ENCODE results near the gene HPGD.

Gene HPGD

DNA sequence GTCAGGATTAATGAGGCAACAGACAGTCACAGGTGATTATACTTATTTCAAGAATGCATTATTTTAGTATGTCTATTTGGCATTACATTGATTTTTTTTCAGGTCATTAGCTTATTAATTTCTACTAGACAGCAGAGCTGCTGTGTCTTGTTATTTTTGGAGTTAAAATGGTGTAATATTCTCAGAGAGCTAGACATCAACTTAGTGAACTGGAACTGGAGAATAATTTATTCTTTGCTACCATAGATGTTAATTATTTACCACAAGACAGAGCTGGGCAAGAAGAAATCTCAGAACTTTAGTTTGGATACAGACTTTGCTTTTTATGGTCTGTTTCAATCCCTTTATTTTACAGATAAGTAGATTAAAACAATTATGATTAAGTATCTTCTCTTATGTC lies 10.2 kb upstream of the HPGD start:
- no peak for DNase-seq (ENCODE audit: low read depth)
- H3K4me3 ChIP-seq (replicated peaks; ENCODE audit: low read depth, low read length), result no peak overlapping the region
- TF ChIP-seq, protein P1, sequence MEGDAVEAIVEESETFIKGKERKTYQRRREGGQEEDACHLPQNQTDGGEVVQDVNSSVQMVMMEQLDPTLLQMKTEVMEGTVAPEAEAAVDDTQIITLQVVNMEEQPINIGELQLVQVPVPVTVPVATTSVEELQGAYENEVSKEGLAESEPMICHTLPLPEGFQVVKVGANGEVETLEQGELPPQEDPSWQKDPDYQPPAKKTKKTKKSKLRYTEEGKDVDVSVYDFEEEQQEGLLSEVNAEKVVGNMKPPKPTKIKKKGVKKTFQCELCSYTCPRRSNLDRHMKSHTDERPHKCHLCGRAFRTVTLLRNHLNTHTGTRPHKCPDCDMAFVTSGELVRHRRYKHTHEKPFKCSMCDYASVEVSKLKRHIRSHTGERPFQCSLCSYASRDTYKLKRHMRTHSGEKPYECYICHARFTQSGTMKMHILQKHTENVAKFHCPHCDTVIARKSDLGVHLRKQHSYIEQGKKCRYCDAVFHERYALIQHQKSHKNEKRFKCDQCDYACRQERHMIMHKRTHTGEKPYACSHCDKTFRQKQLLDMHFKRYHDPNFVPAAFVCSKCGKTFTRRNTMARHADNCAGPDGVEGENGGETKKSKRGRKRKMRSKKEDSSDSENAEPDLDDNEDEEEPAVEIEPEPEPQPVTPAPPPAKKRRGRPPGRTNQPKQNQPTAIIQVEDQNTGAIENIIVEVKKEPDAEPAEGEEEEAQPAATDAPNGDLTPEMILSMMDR (IDR thresholded peaks at IDR 0.05; ENCODE audit: low read length, missing control alignments), result no peak

DNA sequence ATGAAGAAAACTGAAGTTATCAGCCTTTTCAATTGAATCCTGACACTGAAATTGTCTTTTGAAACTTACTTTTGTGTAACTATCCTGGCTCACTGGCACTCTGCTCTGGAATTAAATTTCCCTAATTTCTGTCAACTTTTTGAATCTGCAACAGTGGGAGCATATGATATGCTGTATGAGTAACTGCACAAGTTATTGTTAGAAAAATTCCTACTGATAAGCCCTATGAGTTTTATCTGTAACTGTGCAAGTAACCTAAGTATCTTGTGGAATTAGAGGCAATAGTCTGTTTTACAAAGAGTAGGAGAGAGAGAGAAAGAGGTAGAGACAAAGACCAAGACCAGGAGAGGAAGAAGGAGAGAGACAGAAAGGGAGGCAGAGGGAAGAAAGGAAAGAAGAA lies 9.2 kb upstream of the HPGD start:
- DNase-seq (ENCODE audit: low read depth), result peak; percentile 27
- TF ChIP-seq, protein P1 (IDR thresholded peaks at IDR 0.05; ENCODE audit: low read length, missing control alignments), result no peak

DNA sequence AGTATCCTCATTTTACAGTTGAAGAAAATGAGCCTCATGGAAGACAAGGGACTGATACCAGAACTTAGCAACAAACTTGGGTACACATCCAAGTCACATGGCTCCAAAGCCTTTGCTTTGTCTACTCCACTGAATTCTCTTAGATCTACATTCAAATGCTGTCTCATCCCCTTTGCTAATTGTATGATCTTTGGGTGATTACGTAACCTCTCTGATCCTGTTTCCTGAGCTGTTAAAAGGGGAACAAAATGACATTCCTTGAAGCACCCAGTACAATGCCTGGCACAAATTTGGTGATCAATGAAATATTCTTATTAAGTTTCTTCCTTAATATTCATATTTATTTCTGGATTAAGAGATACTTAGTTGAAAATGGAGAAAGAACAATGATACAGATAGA lies 5.9 kb upstream of the HPGD start:
- no peak for DNase-seq (ENCODE audit: low read depth)
- H3K4me3 ChIP-seq (replicated peaks; ENCODE audit: low read depth, low read length), result no peak overlapping the region
- TF ChIP-seq, protein P1 (IDR thresholded peaks at IDR 0.05; ENCODE audit: low read length, missing control alignments), result no peak

More for the DNA sequence above, 9.2 kb upstream of the HPGD start:
- no peak overlapping the region for H3K4me3 ChIP-seq (replicated peaks; ENCODE audit: low read depth, low read length)

DNA sequence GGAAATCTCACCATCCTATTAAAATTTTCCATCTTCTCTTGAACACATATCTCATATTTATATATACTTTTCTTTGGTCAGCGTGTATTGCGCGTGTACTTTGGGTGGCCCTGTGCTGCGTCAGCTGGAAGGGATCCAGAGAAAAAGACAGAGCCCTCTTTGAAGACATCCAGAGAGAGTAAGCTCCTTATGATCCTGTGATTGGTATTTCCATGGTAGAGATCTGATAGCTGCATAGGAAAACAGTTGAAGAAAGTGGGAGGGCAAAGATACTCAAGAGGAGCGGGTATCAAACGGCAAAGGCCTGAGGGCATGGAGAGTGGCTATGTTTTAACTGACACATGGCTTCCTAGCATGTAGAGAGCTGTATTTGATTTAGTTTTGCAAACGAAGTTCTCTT lies 4.4 kb upstream of the HPGD start:
- TF ChIP-seq, protein P1 (IDR thresholded peaks at IDR 0.05; ENCODE audit: low read length, missing control alignments), result no peak
- no peak for DNase-seq (ENCODE audit: low read depth)
- H3K4me3 ChIP-seq (replicated peaks; ENCODE audit: low read depth, low read length), result no peak overlapping the region

DNA sequence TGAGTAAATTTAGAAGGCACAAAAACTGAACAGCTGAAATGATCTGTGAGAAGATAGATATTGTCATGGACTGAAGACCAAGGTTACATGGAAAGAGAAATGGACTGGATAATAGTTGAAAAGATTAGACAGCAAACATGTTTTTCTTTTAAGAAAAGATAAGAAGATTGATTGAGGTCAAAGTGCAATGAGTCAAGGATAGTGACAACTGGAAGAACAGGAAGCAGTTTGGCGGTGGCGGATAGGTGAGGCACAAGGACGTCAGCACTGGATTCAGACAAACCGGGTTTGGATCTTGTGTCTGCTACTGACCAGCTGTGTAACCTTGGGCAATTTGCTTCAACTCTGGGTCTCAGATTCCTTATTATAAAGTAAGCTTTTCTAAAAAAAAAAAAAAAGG lies 2.0 kb upstream of the HPGD start:
- no peak for DNase-seq (ENCODE audit: low read depth)
- TF ChIP-seq, protein P1 (IDR thresholded peaks at IDR 0.05; ENCODE audit: low read length, missing control alignments), result no peak
- no peak overlapping the region for H3K4me3 ChIP-seq (replicated peaks; ENCODE audit: low read depth, low read length)

DNA sequence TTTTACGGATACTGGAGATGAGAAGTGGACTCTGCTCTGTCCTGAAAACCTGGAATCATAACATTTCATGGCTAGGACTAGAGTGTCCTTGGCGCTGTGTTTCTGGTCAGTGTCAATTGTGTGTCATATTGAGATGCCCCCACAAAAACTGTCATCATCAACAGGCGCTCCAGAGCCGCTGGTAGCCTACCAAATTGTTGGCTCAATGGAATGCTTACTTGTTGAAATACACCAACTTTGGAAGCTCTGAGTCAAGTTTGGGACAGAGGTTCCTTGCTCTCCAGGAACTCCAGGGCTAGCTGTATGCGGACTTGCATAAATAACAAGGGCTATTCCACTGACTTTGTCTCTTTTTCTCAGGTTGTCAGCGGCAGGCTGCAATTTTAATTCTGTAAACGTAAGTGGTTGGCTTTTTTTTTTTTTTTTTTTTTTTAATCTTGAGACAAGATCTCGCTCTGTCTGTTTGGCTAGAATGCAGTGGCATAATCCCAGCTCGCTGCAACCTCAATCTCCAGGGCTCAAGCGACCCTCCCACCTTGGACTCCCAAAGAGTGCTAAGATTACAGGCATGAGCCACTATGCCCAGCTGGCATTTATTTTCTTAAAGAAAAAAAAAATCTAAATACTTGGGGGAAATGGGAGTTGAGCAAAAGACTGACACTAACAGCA lies 871 bp upstream of the HPGD start:
- peak overlapping the region; percentile 61 for H3K4me3 ChIP-seq (replicated peaks; ENCODE audit: low read depth, low read length)
- DNase-seq (ENCODE audit: low read depth), result no peak
- TF ChIP-seq, protein P1 (IDR thresholded peaks at IDR 0.05; ENCODE audit: low read length, missing control alignments), result no peak

DNA sequence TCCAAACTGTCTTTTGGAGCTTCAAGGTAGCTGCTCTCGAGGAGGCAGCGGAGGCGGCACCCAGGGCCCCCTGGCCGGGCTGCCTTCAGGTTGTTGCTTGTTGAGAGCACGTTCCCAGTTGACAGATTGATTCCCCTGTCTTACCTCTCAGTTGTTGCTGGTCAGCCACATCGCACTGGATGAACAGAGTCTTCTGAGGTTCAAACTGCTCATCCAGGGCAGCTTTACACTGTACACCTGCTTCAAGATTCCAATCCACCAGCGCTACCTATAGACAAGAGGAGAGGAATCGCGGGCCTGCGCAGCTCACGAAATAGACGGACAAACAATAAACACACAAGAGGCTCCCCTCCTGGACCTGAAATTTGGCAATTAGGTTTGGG lies 497 bp downstream of the HPGD start:
- no peak for DNase-seq (ENCODE audit: low read depth)
- peak overlapping the region; percentile 61 for H3K4me3 ChIP-seq (replicated peaks; ENCODE audit: low read depth, low read length)
- TF ChIP-seq, protein P1 (IDR thresholded peaks at IDR 0.05; ENCODE audit: low read length, missing control alignments), result no peak

Measured in fibroblast of pulmonary artery (primary cell).